SJCRH30 (cell line): ENCODE measurements around the gene PIH1D1. TPM values are rescaled to one million over a fixed set of nuclear protein-coding genes. Genes with fewer than 3 reads are reported as not detected.
"Not testable (repeated sequence)": the region's sequence is repeated elsewhere in the genome, so short reads cannot be mapped to it uniquely, and the experiment has no call there.

Experiments used
- DNase-seq, 2 experiments: peaks; one replicate each; pipeline ENCODE4 v3.0.0-alpha.2; 2015 to 2020
- H3K27ac ChIP-seq: fragments of 250-450 bp; sonication (Bioruptor Pico); 2 replicates; pipeline ENCODE4 v1.5.1; 2020; ENCODE audit warnings: mild to moderate bottlenecking, moderate library complexity
- H3K27me3 ChIP-seq: fragments of 250-450 bp; sonication (Bioruptor Pico); 2 replicates; pipeline ENCODE4 v1.5.1; 2020; ENCODE audit warnings: mild to moderate bottlenecking, moderate library complexity
- H3K36me3 ChIP-seq: fragments of 250-450 bp; sonication (Bioruptor Pico); 2 replicates; pipeline ENCODE4 v1.5.1; 2020; ENCODE audit warnings: mild to moderate bottlenecking, moderate library complexity
- H3K4me1 ChIP-seq: fragments of 250-450 bp; sonication (Bioruptor Pico); 2 replicates; pipeline ENCODE4 v1.5.1; 2020; ENCODE audit warnings: mild to moderate bottlenecking, moderate library complexity
- H3K4me3 ChIP-seq: fragments of 250-450 bp; sonication (Bioruptor Pico); 2 replicates; pipeline ENCODE4 v1.5.1; 2020; ENCODE audit warnings: mild to moderate bottlenecking, moderate library complexity
- H3K9me3 ChIP-seq: fragments of 250-450 bp; sonication (Bioruptor Pico); replicated peaks from 2 replicates; pipeline ENCODE4 v1.5.1; 2020; ENCODE audit warnings: mild to moderate bottlenecking, moderate library complexity
- total RNA-seq: library from RNA; depleted of rRNA; stranded (reverse); fragments of >200 nt; shearing (Covaris generic); gene quantifications from 2 replicates; pipeline ENCODE4 v1.2.3, GENCODE V29; 2014

PIH1D1 gene
- total RNA-seq, 1 experiment from 2014 or later: 83.4 TPM

DNA sequence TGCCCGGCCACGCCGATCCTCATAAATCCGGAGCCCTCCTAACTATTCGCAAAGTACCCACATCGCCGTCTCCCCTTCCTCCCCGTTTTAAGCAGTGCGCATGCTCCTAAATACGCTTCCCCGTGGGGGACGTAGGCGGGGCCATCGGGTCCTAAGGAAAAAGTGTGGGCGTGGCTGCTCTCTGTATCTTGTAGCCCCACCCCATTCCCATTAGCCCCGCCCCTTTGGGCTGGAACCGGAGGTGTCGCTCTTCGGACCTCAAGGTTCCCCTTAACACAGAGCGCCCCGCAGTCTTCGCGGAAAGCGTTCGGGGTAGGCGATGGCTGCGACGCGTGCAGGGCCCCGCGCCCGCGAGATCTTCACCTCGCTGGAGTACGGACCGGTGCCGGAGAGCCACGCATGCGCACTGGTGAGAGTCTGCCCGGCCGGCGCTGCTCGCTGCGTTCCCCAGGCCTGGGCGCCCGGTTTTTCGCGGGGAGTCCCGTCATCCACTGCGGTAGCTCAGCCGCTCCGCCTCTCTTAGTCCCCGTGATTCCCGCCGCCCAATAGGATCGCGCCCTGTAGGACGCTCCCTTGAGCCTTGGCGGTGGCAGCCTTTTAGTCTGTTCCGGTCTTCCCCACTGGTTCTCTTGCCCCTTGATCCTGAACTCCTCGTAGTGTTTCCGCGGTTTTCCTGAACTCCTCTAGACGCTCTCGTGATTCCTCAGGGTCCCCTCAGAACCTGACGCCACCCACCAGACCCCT, 1.6 kb upstream of the PIH1D1 start, which contains the start of gene ALDH16A1:
ALDH16A1 (plus strand) TSS at position 213 of the 744 bp plus-strand sequence; CDS start at position 320, 107 bp downstream.
- Histone ChIP-seq H3K36me3 (peaks cover 5% of the 10 kb centered on the region; the same call in 1 of the 2 replicates), H3K27me3 (no peaks in the 10 kb centered on the region), H3K9me3 (no peaks in the 10 kb centered on the region), H3K4me1 (no peaks in the 10 kb centered on the region; the same call in 1 of the 2 replicates), H3K4me3 (peak within 1 kb of the TSS; percentile 67), H3K27ac (peak within 1 kb of the TSS; percentile 91)
- peak; percentile 98 to 99 for DNase-seq

DNA sequence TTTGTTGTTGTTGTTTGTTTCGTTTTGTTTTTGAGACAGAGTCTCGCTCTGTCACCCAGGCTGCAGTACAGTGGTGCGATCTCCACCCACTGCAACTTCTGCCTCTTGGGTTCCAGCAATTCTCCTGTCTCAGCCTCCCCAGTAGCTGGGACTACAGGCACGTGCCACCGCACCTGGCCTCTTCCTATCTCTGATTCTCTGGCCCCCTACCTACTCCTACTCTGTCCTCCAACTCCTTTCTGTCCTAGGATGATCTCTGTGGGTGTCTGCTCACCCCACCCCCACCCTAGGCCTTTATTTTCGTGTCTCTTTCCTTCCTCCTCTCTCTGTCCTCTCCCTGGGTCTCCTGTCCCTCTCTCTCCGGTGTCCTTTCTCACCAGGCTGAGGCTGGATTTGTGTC, 1.2 kb downstream of the PIH1D1 start:
- Histone ChIP-seq H3K4me1 (no peaks in the 10 kb centered on the region; the same call in 1 of the 2 replicates), H3K27ac (no peak overlapping the region), H3K4me3 (no peak overlapping the region), H3K27me3 (no peaks in the 10 kb centered on the region), H3K36me3 (peaks cover 6% of the 10 kb centered on the region; the same call in 1 of the 2 replicates), H3K9me3 (no peaks in the 10 kb centered on the region)
- no peak for DNase-seq

DNA sequence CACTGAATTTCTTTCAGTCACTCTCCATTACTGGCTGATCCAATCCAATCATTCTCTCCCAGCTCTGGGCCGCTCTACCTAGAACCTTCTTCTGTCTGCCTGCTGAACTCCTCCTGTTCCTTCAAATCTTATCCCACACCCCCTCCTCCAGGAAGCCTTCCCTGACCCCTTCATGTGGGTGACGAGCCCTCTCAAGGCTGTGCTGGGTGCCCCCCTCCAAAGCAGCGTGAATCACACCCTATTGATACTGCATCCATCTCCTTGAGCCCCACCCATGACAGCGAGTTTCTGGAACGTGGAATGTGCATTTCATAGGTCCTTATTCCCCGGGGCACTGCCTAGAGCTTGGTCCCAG, 3.2 kb downstream of the PIH1D1 start:
- DNase-seq: no peak
- Histone ChIP-seq H3K4me3 (no peak overlapping the region), H3K36me3 (peaks cover 6% of the 10 kb centered on the region; the same call in 1 of the 2 replicates), H3K27me3 (no peaks in the 10 kb centered on the region), H3K4me1 (no peaks in the 10 kb centered on the region), H3K27ac (no peak overlapping the region), H3K9me3 (no peaks in the 10 kb centered on the region)

DNA sequence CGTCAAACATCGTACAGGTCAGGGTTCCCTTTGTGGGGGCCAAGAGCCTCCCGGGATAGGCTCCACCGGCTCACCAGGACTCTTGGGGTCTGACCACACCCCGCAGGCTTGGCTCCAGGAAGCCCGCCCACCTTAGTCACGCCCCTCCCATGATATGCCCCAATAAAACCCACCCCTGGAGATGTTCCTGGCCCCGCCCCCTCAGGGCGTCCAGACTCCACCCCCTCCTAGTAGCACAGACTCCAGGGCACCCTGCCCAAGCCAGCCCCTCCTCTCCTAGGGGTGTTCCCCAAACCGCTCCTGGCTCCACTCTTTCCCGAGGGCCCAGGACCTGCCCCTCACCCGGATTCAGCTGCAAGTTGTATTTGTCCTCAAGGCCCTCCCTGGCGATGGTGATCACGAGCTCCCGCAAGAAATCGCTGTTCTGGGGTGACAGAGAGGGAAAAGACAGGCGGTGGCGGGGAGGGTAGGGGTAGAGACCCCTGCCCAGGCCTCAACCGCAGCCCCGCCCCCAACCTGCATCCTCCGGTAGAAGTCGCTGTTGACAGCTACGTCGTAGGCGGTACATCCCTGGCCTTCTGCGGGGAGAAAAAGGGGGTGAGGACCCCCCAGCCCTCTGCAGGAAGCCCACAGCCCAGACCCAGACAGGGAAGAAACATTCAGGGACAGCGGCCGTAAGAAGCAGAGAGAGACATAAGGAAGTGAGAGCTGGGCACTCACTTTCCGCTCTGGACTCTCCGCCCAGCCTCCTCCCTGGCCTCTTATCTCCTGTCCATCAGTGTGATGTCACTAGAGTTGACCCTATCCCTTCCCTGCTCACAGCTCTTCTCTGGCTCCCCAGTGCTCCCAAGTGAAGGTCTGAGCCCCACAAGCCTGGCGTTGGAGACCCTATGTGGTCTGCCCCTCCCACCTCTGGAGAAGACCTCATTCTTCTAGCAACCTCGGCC, 3.9 kb downstream of the PIH1D1 start:
- Histone ChIP-seq H3K9me3 (no peaks in the 10 kb centered on the region), H3K4me3 (no peak overlapping the region), H3K4me1 (no peaks in the 10 kb centered on the region), H3K27me3 (no peaks in the 10 kb centered on the region), H3K36me3 (peaks cover 6% of the 10 kb centered on the region; the same call in 1 of the 2 replicates), H3K27ac (no peak overlapping the region)
- DNase-seq: peak; percentile 74 to 75

DNA sequence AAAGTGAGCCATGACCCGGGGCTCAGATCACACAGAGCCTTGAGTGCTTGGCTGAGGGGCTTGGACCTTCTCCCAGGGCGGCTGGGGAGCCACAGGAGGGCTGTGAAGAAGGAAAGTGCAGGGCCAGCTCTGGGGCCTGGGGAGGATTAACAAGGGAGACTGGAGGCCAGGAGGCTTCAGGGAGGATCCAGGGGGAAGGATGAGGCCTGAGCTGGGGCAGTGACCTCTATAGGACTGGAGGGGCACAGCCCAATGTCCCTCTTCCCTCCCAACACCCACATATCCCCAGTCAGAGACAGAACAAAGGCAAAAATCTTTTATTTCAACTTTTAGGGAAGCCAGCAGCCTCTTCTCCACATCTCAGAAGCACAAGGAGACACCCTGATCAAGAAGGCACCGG, 5.6 kb downstream of the PIH1D1 start:
- Histone ChIP-seq H3K27me3 (no peaks in the 10 kb centered on the region), H3K4me3 (no peak overlapping the region), H3K27ac (no peak overlapping the region), H3K36me3 (peaks cover 6% of the 10 kb centered on the region; the same call in 1 of the 2 replicates), H3K4me1 (no peaks in the 10 kb centered on the region), H3K9me3 (no peaks in the 10 kb centered on the region)
- no peak for DNase-seq

DNA sequence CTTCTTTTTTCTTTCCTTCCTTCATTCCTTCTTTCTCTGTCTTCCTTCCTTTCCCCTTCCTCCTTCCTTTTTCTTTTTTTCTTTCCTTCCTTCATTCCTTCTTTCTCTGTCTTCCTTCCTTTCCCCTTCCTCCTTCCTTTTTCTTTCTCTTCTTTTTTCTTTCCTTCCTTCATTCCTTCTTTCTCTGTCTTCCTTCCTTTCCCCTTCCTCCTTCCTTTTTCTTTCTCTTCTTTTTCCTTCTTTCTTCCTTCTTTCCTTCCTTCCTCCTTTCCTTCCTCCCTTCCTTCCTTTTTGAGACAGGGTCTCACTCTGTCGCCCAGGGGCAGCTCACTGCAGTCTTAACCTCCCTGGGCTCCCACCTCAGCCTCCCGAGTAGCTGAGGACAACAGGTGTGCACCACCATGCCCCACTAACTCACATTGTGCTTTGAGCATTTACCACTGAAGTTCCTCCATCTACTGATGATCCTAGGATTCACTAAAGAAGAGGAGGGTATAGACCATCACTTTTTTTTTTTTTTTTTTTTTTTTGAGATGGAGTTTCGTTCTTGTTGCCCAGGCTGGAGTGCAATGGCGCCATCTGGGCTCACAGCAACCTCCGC, 7.4 kb downstream of the PIH1D1 start:
- not testable (repeated sequence) for H3K9me3 ChIP-seq, H3K4me3 ChIP-seq, DNase-seq, H3K27ac ChIP-seq, H3K36me3 ChIP-seq, H3K4me1 ChIP-seq
- H3K27me3 ChIP-seq: peaks cover 14% of the 10 kb centered on the region

DNA sequence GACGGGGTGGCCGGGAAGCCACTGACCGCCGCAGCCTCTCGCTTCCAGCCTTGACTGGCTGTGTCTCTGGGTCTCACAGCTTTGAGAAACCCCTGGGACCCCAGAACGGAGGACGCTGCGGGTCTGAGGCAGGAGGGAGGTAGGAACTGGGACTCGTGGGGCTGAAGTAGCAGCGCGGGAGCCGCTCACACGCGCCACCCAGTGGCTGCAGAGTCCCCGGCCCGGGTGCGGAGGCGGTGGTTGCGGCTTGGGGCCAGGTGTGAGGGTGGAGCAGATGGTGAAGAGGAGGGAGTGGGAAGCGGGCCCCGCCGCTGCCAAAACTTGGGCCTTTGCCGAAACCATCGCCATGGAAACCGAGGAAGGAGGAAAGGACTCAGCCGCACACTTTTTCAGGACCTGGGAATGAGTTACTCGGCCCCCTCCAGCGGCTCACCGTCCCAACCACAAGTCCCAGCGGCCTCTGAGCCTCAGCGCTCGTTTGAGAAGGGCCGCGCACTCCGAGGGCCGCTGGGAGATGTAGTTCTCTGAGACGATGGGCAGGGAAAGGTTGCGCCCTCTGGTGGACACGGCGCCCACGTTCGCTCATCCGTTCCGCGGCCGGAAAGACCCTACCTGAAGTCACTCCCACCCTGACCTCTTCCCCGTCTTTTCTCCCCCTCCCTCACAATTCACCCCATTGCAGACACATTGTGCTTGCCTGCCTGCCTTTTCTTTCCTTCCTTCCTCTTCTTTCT, 8.1 kb downstream of the PIH1D1 start:
- peak; percentile 95 to 97 for DNase-seq
- Histone ChIP-seq H3K27me3 (peaks cover 14% of the 10 kb centered on the region), H3K4me3 (peak overlapping the region; percentile 59), H3K36me3 (peaks cover 4% of the 10 kb centered on the region; the same call in 1 of the 2 replicates), H3K27ac (peak overlapping the region; percentile 41), H3K4me1 (no peaks in the 10 kb centered on the region), H3K9me3 (no peaks in the 10 kb centered on the region)

DNA sequence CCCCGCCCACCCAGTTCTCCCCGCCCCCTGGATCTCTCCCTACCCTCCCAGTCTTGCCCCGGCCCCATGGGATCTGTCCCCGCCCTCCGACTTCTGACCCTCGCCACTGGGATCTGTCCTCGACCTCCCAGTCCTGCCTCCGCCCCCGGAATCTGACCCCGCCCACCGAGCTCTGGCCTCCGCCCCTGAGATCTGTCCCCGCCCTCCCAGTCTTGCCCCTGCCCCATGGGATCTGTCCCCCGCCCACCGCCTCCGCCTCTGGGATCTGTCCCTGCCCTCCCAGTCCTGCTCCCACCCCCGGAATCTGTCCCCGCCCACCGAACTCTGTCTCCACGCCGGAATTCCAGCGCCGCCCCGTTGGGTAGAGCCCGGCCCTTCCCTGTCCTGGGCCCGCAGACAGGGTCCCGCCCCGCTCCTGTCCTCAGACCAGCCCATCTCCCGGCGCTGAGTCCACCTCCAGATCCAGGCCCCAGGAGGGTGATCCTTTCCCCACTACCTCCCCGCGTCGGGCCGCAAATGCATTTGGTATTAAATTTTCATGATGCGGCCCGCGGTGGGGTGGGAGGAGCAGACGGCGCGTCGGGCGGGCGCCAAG, 8.7 kb downstream of the PIH1D1 start:
- DNase-seq: peak; percentile 96 to 99
- H3K27me3 ChIP-seq: peaks cover 17% of the 10 kb centered on the region

DNA sequence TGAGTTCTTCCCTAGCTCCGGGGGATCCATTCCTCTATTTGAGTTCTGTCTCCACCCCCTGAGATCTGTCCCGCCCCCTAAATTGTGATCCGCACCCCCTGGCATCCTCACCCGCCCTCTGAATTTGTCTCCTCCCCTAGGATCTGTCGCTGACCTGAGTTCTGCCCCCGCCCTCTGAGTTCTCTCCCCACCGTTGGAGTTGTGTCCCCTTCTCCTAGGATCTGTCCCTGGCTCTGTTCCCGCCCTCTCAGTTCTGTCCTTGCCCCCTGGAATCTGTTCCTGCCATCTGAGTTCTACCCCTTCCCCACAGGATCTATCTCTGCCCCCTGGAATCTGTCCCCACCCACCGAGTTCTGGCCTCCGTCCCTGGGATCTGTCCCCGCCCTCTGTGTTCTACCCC, 9.3 kb downstream of the PIH1D1 start:
- H3K36me3 ChIP-seq: no peaks in the 10 kb centered on the region
- H3K9me3 ChIP-seq: no peaks in the 10 kb centered on the region
- H3K27ac ChIP-seq: no peak overlapping the region
- DNase-seq: peak; percentile 65 to 67
- H3K27me3 ChIP-seq: peaks cover 17% of the 10 kb centered on the region
- no peaks in the 10 kb centered on the region for H3K4me1 ChIP-seq
- peak overlapping the region; percentile 59 for H3K4me3 ChIP-seq

More for the DNA sequence above, 8.7 kb downstream of the PIH1D1 start:
- Histone ChIP-seq H3K4me1 (no peaks in the 10 kb centered on the region), H3K4me3 (peak overlapping the region; percentile 59), H3K36me3 (no peaks in the 10 kb centered on the region), H3K9me3 (no peaks in the 10 kb centered on the region), H3K27ac (peak overlapping the region; percentile 41)

DNA sequence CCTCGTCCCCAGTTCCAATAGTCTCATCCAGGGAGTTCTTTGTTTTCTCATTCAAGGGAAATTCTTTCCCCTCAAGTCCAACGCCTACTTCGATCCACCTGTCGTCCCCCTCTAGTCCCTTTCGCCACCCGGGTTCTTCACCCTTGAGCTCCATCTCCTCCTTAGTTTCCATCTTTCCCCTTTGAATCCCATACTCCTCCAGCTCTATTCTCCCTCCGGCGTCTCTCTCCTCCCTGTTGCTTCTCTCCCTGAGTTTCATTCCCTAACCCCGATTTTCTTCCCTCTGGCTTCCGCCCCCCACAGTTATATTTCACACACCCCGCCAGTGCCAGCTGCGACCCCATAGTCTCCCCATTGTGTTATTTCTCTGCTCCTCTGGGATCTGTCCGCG, 9.7 kb downstream of the PIH1D1 start:
- Histone ChIP-seq H3K9me3 (no peaks in the 10 kb centered on the region), H3K4me3 (peak overlapping the region; percentile 59), H3K27ac (no peak overlapping the region), H3K36me3 (no peaks in the 10 kb centered on the region), H3K27me3 (peaks cover 17% of the 10 kb centered on the region), H3K4me1 (no peaks in the 10 kb centered on the region)
- no peak for DNase-seq

DNA sequence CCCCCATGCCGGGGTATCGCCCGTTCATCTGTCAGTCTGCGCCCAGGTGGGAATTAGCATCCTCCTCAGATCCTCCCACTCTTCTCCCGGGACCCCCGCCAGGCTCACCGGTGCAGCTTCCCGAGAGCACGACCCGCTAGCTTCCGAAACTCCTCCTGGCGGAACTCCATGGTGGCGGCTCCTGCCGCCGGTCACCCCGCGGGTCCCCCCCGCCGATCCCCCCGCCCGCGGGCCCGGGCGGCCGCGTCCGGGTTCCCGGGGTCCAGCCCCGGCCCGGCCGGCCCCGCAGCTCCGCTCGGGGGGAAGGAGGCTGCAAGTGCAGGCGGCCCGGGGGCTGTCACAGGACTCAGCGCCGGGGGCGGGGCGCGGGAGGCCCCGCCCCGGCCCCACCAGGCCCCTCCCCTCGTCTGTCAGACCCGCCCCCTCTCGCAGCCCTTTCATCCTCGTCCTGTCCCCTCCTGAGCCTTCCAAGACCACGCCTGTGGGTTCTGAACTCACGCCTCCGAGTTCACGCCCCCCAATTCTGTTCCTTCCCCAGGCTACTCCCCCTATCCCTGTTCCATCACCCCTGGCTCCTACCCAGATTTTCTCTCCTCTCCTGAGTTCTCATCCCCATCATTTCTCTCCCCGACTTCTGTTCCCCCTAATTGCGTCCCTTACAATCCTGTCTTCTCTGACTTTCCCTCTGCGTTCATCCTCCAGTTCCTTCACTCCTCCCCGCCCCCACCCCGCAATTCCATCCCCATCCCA, 10.2 kb downstream of the PIH1D1 start, which contains the start of gene SLC17A7:
SLC17A7 (minus strand) TSS at position 318 of the 750 bp plus-strand sequence; CDS start at position 170, 148 bp downstream.
- no peaks in the 10 kb centered on the region for H3K4me1 ChIP-seq
- peak within 1 kb of the TSS; percentile 59 for H3K4me3 ChIP-seq
- no peak for DNase-seq
- peaks cover 17% of the 10 kb centered on the region for H3K27me3 ChIP-seq
- no peaks in the 10 kb centered on the region for H3K9me3 ChIP-seq
- H3K36me3 ChIP-seq: no peaks in the 10 kb centered on the region
- H3K27ac ChIP-seq: no peak within 1 kb of the TSS

DNA sequence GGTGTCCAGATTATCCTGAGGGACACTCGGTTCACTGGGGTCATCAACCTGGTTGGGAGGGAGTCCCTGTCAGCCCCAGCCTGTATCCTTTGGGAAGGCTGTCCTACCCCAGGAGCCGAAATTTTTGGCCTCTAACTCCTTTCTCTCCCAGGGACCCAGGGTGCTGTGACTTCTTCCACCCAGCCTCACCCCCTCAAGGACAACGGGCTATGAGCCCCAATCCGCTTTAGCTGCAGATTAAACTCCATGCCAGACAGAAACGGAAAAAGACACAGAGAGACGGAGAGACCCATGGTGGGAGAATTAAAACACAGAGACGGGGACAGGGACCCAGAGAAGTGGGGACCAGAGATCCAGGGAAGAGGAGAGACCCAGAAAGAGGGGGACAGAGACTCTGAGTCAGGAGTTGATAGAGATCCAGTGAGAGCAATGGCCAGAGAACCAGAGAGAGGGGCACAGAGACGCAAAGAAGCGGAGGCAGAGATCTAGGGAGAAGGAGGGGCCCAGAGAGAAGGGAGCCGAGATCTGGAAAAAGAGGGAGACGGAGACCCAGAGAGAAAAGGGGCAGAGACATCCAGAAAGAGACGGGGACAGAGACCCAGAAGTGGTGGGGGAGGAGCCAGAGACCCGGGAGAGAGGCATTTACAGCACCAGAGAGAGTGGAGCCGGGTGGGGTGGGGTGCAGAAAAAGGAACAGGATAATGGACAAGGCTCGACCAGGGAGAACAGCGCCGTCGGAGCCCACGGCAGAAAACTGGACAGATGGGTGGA, 11.0 kb downstream of the PIH1D1 start:
- H3K9me3 ChIP-seq: no peaks in the 10 kb centered on the region
- no peak overlapping the region for H3K27ac ChIP-seq
- H3K4me3 ChIP-seq: no peak overlapping the region
- H3K27me3 ChIP-seq: peaks cover 17% of the 10 kb centered on the region
- no peaks in the 10 kb centered on the region for H3K36me3 ChIP-seq
- H3K4me1 ChIP-seq: no peaks in the 10 kb centered on the region
- no peak for DNase-seq
